Renal cortical epithelial cell (primary cell): ENCODE results near the gene LIMK1. TPM values are rescaled to one million over a fixed set of nuclear protein-coding genes. Genes with fewer than 3 reads are reported as not detected.
"Not testable (repeated sequence)": the region's sequence is repeated elsewhere in the genome, so short reads cannot be mapped to it uniquely, and the experiment has no call there.

ENCODE experiments used
- DNase-seq: peaks from one replicate; pipeline ENCODE4 v3.0.0-alpha.2; 2011; ENCODE audit warnings: low read depth
- total RNA-seq: library from RNA; depleted of rRNA; stranded (reverse); fragments of >200 nt; gene quantifications from 2 replicates; pipeline ENCODE4 v1.2.3, GENCODE V29; 2014

LIMK1 gene
- 40.8 and 69.2 TPM in 2 replicates for total RNA-seq

DNA sequence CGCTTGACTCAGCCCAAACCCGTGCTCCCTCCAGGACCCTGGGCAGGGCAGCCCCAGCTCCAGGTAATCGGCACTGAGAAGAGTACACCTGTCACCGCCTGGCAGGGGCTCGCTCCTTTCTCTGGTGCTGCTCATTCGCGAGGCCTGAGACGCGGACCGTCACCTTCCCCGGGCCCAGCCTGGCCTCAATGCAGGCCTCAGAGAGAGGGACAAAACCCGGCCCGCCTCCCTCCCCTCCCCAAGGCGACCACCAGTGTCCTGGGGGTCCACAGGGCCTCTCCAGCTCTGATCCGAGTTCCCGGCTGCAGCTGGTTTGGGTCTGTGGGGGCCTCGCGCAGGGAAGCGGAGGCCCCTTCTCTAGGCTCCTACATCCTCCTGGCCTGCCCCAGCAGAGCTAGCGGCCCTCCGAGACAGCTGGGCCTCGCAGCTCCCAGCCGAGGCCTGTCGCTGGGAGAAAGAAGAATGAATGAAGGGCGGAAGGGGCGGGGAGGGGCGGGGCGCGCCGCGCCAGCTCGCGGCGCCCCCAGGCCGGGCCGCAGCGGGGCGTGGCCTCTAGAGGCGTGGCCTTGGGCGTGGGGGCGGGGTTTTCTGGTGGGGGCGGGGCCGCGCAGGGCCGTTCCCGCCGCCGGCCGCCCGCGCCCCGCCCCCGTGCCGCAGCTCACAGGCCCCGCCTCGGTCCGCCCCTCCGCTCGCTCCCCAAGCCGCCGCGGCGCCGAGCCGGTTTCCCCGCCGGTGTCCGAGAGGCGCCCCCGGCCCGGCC is at the start of gene LIMK1:
TSS of gene LIMK1 (plus strand) at position 688 of the 760 bp plus-strand sequence. CDS start 187 bp downstream, outside the sequence.
- no peak for DNase-seq

DNA sequence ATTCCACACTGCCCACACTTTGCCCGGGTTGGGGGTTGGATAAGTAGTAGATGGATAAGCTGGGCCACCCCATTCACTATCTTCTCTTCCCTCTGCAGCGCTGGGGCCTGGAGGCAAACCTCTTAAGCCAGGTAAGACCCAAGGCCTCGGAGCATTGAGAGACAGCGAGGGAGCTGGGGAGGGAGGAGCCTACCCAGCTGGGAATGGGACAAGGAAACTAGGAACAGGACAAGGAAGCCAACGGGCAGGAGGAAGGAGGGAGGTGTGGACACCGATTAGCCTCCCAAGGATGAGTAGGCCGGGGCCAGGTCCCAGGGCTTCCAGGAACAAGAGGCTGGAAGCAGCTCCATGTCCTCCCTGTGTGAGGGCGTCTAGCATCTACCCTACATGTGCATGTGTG is 46.0 kb upstream of the LIMK1 start:
- no peak for DNase-seq

DNA sequence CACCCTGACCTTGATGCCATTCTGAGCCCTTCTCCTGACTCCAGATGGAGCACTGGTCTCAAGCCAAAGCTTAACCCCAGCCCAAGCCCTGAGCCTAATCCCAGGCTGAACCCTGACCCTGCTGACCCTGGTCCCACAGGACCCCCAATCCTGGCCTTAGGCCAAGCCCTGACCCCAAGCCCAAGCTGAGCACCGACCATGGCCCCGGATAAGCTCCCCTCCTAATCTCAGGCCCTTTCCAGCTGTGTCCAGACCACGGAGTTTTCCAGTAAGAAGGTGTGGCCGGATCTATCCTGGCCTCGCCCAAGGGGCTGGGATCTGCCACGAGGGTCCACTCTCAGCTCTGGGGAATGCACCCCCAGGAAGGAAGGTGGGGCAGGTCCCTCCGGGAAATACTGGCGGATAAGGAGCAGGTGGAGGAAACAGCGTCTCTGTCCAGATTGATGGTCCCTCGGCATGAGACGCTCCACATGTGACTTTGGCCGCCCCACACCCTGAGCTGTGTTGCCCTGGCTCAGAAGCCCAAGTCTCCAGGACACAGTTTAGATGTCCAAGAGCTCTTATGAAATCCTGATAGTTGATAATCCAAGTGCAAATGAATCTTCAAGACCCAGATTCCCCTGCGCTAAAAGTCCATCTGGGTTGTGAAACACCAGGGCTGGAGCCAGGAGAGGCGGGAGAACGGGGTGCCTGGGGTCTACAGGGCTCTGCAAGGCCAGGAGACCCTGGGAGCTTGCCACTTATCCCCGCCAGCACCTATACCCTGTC is 45.2 kb upstream of the LIMK1 start:
- DNase-seq = no peak

DNA sequence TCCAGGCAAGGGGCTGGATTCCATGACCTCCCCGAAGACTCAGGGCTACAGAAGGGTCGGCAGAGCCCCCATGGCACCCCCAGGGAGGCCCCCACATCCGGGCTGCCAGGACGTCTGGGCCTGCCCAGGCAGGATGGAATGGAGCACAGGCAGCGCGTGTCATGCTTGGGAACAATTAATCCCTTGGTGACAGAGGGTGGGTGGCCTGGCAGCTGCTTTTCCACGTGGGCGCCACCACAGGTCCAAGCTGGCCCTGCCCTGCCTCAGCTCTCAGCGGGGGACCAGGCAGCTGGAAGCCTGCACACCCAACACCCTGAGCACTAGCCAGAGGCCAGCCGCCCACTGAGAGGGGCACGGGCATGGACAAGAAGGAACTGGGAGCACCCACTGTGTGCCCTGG is 44.3 kb upstream of the LIMK1 start:
- no peak for DNase-seq

DNA sequence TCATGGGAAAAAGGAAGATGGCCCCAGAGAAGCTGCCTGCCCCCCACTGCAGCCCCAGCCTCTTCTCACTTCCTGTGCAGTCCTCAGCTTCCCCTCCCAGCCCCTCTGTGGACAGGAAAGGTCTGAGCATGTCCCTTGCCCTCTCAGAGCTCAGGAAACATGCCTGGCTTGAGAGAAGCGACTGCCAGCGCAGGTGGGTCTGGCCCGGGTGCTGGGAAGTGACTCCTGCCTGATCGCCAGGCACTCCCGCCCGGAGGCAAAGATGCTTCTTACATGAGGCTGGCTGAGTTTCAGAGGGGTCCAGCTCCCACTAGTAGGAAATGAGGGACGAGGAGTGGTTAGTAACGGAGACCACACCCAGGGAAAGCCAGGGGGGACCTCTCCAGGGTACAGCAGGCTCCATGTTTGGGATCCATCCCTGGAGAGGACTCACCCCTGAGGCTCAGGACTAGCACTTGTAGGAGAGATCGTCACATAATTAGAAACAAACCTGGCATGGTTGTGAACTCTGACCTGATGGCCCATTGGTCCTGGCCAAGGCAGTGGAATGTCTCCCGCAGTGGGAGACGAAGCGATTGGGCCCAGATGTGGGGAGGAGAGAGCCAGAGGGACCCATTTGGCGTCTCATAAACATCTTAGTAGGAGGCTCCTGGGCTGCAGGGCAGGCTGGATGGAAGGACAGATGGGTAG is 43.4 kb upstream of the LIMK1 start:
- DNase-seq = no peak

DNA sequence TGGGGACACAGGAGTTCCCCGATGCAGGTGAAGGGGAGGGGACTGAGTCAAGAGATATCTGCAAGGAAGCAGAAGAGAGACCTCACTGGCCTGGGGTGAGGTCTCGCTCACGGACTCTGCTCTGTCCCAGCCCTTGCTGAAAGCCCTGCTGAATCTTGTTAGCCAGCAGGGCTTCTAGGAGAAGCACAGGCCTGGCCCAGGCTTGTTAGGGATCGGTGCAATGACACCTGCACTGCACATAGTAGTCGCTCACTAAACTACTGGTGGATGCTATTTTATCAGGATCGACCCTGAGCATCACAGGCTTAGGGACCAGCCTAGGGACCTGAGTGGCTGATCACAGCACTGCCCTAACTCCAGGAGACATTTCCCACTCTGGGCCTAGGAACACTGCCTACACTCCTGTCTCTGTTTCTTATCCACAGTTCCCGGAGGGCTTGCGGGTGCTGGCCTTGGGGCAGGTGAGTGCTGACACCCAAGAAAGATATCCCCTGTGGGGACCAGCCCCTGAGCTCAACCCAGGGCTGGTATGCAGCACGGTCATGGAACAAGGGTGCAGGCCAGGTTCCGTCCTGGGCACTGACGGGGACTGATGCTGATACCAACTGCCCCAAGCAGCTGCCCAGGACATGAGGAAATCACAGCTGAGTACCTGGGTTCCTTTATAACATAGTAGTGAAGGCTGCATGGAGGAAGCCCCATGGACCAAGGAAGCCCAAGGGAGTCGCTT is 42.6 kb upstream of the LIMK1 start:
- DNase-seq = no peak

DNA sequence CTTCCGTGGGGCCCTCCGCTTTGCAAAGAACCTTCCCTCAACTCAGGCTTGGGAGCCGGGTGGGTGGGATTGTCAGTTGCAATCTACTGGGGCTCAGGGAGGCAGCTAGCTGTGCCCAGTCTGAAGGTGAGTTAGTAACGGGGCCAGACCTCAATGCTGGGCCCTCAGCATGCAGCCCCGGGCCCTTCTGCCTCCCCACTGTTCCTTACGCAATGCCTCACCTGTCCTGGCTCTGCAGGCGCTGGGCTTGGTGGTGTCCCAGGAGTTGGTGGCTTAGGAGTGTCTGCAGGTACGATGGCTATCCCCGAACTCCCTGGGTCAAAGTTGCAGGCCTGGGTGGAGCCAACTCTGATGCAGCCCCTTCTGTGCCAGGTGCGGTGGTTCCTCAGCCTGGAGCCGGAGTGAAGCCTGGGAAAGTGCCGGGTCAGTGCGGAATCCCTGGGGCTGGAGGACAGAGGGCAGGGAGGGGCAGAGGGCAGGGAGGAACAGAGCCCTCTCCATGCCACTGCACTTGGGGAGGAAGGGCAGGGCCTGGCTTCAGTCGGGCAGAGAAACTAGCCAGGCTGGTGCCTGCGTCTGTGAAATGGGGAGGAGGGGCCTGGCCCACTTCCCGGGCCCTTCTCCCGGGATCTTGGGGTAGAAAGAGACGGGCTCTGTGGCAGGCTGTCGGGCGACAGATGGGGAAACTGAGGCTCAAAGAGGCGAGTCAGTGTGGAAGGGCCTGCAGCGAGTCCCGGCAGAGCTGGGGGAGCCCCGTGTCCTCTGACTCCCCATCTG is 40.7 kb upstream of the LIMK1 start:
- no peak for DNase-seq

DNA sequence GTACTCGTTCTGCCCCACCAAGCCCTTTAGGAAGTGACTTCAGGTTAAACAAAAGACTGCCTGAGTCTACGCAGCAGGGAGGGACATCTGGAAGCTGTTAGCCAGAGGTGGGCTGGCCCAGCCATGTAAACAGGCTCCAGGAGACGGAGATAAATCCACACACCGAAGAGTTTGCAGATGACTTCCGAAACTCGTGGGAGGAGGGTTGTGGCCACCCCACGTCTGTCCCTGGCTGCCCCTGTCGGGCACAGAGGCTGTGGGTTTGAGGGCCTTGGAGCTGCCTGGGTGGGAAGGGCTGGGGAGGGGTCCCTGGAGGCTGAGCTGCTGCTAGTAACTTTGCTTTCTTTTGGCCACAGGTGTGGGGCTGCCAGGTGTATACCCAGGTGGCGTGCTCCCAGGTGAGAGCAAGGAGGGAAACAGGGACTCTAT is 40.1 kb upstream of the LIMK1 start:
- DNase-seq = no peak

DNA sequence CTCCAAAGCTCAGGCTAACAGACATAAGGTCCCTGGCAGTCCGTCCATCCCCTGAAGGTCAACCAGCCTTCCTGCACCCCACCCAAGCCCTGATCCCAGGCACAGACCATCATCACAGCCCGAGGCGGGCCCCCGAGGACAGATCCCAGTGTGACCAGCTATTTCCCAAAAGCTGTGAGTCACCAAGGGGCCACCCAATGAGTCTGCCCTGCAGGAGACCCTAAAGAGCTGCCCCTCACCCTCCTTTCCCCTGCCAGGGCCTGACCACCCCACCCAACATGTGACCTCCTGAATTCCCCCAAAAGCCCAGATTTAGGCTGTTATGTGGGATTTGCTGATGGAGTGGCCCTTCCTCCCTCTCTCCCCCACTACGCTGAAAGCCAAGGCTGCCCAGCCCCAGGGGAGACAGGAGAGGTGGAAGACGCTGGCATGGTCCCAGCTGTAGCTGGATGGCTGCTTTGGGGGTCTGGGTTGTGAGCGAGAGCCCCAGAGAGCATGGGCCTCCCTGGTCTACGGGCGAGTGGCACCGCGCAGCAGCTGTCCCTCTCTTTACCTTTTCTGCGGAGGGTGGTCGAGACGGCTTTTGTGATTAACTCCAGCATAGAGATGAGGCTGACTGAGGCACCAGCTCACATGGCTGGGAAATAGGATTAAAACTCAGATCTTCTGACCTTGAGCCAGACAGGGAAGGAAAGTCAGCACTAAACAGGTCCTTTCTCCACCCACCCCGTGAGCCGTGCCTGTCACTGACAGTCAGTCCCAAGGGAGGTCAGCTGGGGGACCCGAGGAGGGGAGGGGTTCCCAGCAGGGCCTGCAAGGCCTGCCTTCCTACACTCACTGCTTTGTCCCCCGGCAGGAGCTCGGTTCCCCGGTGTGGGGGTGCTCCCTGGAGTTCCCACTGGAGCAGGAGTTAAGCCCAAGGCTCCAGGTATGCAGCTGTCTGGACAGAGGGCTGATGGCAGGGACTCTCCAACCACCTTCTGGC is 38.9 kb upstream of the LIMK1 start:
- DNase-seq = no peak

DNA sequence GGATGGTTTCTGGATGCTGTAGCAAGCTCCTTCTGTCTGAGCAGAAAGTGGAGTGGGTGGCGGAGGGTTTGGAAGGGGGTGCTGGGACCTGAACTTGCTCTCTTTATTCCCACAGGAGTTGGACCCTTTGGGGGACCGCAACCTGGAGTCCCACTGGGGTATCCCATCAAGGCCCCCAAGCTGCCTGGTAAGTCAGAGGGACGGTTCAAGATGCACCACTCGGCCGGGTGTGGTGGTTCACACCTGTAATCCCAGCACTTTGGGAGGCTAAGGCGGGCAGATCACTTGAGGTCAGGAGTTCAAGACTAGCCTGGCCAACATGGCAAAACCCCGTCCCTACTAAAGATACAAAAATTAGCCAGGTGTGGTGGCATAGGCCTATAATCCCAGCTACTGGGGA is 37.0 kb upstream of the LIMK1 start:
- DNase-seq = not testable (repeated sequence)

DNA sequence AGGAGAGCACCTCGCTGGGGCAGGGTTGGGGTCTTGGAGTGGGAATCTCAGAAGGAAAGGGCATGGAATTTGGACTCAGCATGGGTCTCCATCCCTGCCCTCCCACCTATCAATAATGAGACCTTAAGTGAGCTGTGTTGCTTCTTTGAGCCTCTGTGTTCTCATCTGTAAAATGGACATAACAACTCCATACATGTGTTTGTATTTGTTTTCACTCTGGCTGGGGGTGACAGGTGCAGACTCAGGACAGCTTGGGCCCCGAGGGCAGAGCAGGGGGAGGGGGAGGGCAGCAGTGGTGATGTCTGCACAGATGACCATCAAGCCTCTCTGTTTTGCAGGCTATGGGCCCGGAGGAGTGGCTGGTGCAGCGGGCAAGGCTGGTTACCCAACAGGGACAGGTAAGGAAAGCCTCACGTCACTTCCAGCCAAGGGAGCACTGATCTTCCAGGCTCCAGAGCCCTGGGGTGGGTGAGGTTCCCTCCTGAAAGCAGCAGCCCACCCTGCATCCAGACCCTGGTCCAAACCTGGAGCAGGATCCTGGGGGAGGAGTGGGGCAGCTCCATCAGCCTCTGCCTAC is 35.7 kb upstream of the LIMK1 start:
- no peak for DNase-seq

DNA sequence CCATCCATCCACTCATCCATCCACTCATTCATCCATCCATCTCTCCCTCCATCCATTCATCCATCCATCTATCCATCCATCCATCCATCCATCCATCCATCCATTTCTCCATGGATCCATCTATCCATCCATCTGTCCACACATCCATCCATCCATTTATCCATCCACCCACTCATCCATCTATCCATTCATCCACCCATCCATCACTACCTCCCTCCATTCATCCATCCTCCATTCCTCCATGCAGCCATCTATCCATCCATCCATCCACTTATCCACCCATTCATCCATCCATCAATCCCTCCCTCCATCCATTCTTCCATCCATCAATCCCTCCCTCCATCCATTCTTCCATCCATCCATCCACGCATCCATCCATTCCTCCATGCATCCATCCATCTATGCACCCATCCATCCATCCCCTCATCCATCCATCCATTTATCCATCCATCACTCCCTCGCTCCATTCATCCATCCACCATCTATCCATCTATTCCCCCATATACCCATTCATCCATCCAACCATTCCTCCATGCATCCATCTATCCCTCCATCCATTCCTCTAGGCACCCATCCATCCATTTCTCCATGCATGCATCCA is 34.5 kb upstream of the LIMK1 start:
- DNase-seq = no peak

DNA sequence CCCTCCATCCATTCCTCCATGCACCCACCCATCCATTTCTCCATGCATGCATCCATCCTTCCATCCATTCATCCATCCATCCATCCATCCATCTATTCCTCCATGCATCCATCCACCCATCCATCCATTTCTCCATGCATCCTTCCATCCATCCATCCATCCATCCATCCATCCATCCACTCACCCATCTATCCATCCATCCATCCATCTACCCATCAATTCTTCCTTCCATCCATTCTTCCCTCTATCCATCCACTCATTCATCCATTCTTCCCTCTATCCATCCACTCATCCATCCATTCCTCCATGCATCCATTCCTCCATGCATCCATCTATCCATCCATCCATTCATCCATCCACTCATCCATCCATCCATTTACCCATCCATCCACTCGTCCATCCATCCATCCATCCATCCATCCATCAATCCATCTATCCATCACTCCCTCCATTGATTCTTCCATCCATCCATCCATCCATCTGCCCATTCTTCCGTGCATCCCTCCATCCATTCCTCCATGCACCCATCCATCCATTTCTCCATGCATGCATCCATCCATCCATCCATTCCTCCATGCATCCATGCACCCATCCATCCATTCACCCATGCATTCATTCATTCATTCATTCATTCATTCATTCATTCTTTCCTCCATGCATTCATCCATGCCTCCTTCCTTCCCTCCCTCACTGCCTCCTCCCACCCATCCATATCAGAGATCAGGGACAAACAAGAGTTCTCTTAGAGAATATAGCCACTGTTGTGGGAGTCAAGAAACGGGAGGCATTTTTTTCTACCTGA is 33.4 kb upstream of the LIMK1 start:
- no peak for DNase-seq

DNA sequence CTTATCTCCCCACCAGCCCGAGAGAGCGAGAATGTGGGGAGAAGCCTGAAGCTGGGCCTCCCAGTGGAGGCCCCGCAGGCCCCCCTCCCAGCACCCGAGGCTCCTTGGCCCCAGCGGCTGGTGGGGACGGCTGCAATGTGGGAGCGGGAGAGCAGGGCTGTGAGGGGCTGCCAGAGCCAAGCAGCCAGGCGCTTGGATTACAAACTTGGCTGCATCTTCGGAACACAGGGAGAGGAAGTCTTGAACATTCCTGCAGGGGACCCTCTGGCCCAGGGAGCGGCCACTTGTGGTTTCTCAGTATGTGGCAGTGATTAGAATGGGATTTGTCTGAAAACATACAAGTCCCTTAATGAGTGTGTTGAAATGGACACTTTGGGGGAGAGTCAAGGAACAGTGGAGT is 32.4 kb upstream of the LIMK1 start:
- DNase-seq = no peak

DNA sequence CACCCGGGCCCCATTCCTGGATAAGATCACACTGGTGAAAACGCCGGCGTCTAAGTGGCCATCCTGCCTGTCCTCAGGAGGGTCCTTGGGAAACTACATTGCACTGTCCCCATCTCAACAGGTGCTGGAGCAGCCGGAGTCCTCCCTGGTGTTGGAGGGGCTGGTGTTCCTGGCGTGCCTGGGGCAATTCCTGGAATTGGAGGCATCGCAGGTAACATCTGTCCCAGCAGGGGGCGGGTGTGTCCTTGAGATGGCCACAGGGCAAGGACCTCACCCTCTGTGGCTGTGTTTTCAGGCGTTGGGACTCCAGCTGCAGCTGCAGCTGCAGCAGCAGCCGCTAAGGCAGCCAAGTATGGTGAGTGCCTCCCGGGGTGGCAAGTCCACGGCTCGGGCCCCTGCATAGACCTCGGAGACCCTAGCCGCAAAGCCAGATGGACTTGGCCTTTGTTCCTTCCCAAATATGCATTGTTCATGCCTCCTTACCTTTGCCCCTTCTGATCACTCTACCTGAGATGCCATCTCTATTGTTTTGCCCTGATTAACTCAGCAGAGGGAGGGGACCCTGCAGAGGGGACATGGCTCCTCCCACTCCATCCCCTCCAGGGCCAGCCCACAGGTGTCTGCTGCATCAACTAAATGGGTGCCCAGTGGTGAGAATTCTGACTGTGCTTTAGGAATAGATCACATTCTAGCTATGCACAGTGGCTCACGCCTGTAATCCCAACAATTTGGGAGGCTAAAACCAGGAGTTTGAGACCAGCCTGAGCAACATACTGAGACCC is 31.8 kb upstream of the LIMK1 start:
- DNase-seq = no peak

DNA sequence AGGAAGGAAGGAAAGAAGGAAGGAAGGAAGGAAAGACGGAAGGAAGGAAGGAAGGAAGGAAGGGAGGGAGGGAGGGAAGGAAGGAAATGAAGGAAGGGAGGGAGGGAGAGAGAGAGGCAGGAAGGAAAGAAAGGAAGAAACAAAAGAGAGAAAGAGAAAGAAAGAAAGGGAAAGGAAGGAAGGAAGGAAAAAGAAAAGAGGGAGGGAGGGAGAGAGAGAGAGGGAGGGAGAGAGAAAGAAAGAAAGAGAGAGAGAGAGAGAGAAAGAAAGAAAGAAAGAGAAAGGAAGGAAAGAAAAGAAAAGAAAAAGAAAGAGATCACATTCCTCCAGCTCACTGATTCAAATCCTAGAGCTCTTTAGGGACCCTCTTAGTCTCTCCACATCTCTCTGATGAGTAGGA is 31.0 kb upstream of the LIMK1 start:
- no peak for DNase-seq

DNA sequence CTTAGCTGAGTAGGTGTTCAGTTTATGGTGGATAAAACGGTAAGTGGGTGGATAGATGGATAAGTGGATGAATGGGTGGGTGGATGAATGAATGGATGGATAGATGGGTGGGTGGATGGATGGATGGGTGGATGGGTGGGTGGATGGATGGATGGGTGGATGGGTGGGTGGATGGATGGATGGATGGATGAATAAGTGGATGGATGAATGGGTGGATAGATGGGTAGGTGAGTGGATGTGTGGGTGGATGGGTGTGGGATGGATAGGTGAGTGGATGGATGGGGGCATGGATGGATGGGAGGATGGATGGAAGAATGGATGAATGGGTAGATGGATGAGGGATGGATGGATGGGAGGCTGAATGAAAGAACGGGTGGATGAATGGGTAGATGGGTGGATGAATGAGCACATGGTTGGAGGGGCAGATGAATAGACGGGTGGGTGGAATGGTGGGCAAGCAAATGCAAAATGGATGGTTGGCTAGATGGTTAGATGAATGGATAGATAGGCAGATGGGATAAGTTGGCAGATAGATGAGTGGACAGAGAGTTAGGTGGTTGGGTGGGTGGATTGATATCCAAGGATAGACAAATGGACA is 29.9 kb upstream of the LIMK1 start:
- DNase-seq = no peak
